ENCODE results near the gene DUSP14. TPM values are rescaled to one million over a fixed set of nuclear protein-coding genes. Genes with fewer than 3 reads are reported as not detected.

Gene DUSP14
- total and polyA plus RNA-seq, 2 experiments from 2014 or later, result 153 to 154 TPM

- TF ChIP-seq EZH2 (IDR thresholded peaks at IDR 0.05; ENCODE audit: insufficient read depth, poor library complexity, severe bottlenecking), result no peak
- TF ChIP-seq EZH2phosphoT487 (IDR thresholded peaks at IDR 0.05; ENCODE audit: insufficient read depth, low read depth), result no peak
- WGBS, 2 experiments (ENCODE audit: low coverage in 1 of 2, low lambda C conversion rate in 2 of 2, missing lambda C conversion rate in 2 of 2), result 89 to 92% methylated on average over 5 of the region's 5 CpGs
- no peaks in the 10 kb centered on the region for H3K79me2 ChIP-seq (ENCODE audit: insufficient read depth)
- H4K20me1 ChIP-seq (ENCODE audit: insufficient read depth), result no peaks in the 10 kb centered on the region
- no peaks in the 10 kb centered on the region for H3K4me1 ChIP-seq (ENCODE audit: insufficient read depth)
- H3K4me2 ChIP-seq (ENCODE audit: unreplicated experiment), result no peak overlapping the region
- H3K27ac ChIP-seq, result no peak overlapping the region
- in situ Hi-C loops (cut with MboI), result no loop called here
- H3K9me2 ChIP-seq (ENCODE audit: insufficient read depth), result no peaks in the 10 kb centered on the region
- no peak for DNase-seq
- H3F3A ChIP-seq (ENCODE audit: insufficient read depth), result no peaks in the 10 kb centered on the region
- H3K4me3 ChIP-seq, result no peak overlapping the region
- peaks cover 47% of the 10 kb centered on the region for H3K36me3 ChIP-seq (ENCODE audit: low read depth)
- H3K27me3 ChIP-seq (replicated peaks; ENCODE audit: insufficient read depth), result no peaks in the 10 kb centered on the region
- H2AFZ ChIP-seq, result no peak overlapping the region
- H3K9ac ChIP-seq, result no peak overlapping the region
- no peaks in the 10 kb centered on the region for H3K9me3 ChIP-seq (ENCODE audit: low read depth)
Measured at GRCh38 chr17:37562016-37562745, 72.5 kb downstream of the DUSP14 start.

Other genes with a start within 250 kb of the DUSP14 start
- not detected in 2 replicates for gene C17orf78, start 113.9 kb upstream of the DUSP14 start, total RNA-seq (2014; rRNA removed; shearing (Covaris generic))
- not detected in 2 replicates for gene C17orf78, start 113.9 kb upstream of the DUSP14 start, polyA plus RNA-seq (2016; fragmentation: Nextera tagmentation; extraction: Ambion mirVana)
- gene ACACA, start 83.1 kb upstream of the DUSP14 start, total RNA-seq (2014; rRNA removed; shearing (Covaris generic)), result 21.9 and 38.3 TPM in 2 replicates
- gene ACACA, start 83.1 kb upstream of the DUSP14 start, polyA plus RNA-seq (2016; fragmentation: Nextera tagmentation; extraction: Ambion mirVana), result 10.2 and 10.3 TPM in 2 replicates
- gene TADA2A, start 83.0 kb upstream of the DUSP14 start, total RNA-seq (2014; rRNA removed; shearing (Covaris generic)), result 16.9 and 18.3 TPM in 2 replicates
- gene TADA2A, start 83.0 kb upstream of the DUSP14 start, polyA plus RNA-seq (2016; fragmentation: Nextera tagmentation; extraction: Ambion mirVana), result 15.1 and 16.7 TPM in 2 replicates
- 5.6 TPM in 2 replicates for gene SYNRG, start 119.5 kb downstream of the DUSP14 start, total RNA-seq (2014; rRNA removed; shearing (Covaris generic))
- gene SYNRG, start 119.5 kb downstream of the DUSP14 start, polyA plus RNA-seq (2016; fragmentation: Nextera tagmentation; extraction: Ambion mirVana), result 12.1 and 13.1 TPM in 2 replicates
- gene DDX52, start 153.6 kb downstream of the DUSP14 start, total RNA-seq (2014; rRNA removed; shearing (Covaris generic)), result 26.7 and 34.7 TPM in 2 replicates
- 23.5 and 26.1 TPM in 2 replicates for gene DDX52, start 153.6 kb downstream of the DUSP14 start, polyA plus RNA-seq (2016; fragmentation: Nextera tagmentation; extraction: Ambion mirVana)